ENCODE measurements around the gene KDM4C. TPM values are rescaled to one million over a fixed set of nuclear protein-coding genes. Genes with fewer than 3 reads are reported as not detected.

KDM4C gene
- total and polyA plus RNA-seq, 8 donors: 6.7 to 129 (median 79.9) TPM

DNA sequence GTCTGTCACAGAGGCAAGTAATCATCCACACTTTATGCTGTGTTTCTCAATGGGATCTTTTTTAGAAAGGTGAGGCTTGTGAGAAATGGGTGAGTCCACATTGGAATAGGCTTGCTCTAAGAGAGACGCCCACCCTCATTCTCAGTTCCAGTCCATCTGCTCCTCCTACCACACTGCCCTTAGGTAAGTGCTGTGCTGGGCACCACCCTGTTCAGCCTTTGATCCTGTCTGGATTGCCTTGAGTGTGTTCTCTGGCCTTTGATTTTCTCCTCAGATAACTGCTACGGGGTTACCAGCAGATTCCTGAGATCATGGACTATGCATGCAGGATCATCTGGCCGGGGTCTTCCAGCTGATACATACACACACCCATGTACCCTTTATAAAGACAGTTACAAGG is 328.6 kb downstream of the KDM4C start:
- WGBS, 5 donors: 90 to 100% (median 98%) methylated on average over 3 of the region's 3 CpGs

DNA sequence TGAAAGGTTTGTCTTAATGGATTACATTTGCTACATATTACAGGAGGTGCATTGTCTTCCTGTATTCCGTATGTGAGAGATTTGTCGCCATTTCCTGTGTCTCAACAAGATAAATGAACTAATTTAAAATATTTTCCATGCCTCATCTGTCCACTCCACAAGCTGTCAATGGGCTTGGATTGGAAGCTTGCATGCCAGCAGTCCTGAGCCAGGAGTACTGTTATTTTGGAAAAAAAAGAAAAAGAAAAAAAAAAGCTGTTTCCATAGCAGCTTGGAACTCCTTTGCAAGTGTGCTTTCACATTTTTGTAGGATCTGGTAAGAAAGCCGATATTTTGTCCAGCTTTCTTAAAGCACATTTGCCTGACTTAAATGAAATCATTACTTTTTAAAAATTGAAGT is 330.8 kb downstream of the KDM4C start:
- peak in 1 of 2 donors; percentile 28 for DNase-seq
- 81 to 93% (median 87%) methylated on average over 3 of the region's 3 CpGs for WGBS, 5 donors
- Histone ChIP-seq H3K27me3 (no peaks in the 10 kb centered on the region), H3K27ac (no peak overlapping the region), H3K36me3 (peaks cover 7 to 22% (median 13%) of the 10 kb centered on the region in 4 donors), H3K4me1 (peaks cover 0 to 8% (median 0%) of the 10 kb centered on the region in 4 donors), H3K9me3 (no peaks in the 10 kb centered on the region), H3K4me3 (no peak overlapping the region)
- TF ChIP-seq POLR2AphosphoS5 (IDR thresholded peaks at IDR 0.05): no peak
- TF ChIP-seq EP300 (IDR thresholded peaks at IDR 0.05): no peak
- no peak for TF ChIP-seq POLR2A (IDR thresholded peaks at IDR 0.05)
- TF ChIP-seq, protein P1, sequence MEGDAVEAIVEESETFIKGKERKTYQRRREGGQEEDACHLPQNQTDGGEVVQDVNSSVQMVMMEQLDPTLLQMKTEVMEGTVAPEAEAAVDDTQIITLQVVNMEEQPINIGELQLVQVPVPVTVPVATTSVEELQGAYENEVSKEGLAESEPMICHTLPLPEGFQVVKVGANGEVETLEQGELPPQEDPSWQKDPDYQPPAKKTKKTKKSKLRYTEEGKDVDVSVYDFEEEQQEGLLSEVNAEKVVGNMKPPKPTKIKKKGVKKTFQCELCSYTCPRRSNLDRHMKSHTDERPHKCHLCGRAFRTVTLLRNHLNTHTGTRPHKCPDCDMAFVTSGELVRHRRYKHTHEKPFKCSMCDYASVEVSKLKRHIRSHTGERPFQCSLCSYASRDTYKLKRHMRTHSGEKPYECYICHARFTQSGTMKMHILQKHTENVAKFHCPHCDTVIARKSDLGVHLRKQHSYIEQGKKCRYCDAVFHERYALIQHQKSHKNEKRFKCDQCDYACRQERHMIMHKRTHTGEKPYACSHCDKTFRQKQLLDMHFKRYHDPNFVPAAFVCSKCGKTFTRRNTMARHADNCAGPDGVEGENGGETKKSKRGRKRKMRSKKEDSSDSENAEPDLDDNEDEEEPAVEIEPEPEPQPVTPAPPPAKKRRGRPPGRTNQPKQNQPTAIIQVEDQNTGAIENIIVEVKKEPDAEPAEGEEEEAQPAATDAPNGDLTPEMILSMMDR (IDR thresholded peaks at IDR 0.05): no peak
- intact Hi-C loops (cut with DNase I; ENCODE audit: low total_unique reads): no loop called here

More for the DNA sequence above, 328.6 kb downstream of the KDM4C start:
- Histone ChIP-seq H3K4me1 (peaks cover 0 to 12% (median under 1%) of the 10 kb centered on the region in 4 donors), H3K27ac (no peak overlapping the region), H3K27me3 (no peaks in the 10 kb centered on the region), H3K36me3 (peaks cover 7 to 22% (median 16%) of the 10 kb centered on the region in 4 donors), H3K4me3 (no peak overlapping the region), H3K9me3 (no peaks in the 10 kb centered on the region)
- no peak for DNase-seq
- intact Hi-C loops (cut with DNase I; ENCODE audit: low total_unique reads): no loop called here
- TF ChIP-seq POLR2A (IDR thresholded peaks at IDR 0.05) (no peak), POLR2AphosphoS5 (IDR thresholded peaks at IDR 0.05) (no peak), EP300 (IDR thresholded peaks at IDR 0.05) (no peak)
- TF ChIP-seq, protein P1 (IDR thresholded peaks at IDR 0.05): no peak

DNA sequence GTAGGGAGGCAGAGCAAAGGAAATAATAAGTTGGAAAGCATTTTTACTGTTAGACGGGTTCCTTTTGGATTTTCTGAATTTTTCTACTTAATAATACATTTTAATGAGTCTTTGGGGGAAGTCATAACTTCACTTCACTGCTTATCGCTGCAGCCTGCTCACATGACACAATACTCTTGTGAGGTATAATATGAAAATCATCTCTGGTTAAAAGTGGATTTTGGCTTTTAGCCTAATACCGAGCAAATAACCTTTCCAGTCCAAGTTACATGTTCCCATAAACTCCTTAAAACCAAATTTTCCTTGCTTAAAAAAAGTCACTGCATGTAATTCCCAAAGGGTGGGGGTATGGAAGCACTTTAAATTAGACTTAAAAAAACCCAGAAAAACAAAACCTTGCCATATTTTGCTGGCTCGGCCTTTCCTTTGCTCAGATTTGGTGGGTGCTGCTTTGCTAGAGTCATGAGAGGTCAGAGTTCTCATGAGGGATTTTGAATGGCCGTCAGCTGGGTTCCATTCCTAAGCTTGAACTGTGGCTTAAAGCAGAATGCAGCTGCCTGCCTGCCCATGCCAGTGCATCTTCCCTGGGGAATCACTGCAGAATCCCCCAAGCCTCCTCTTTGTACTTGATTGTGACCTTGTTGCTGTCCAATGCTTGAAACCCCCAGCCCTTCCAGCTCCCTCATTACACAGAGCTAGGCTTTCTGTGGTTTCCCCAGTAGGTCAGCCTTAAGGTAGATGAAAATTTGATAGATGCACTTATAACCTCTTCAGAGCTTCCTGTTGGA is 331.8 kb downstream of the KDM4C start:
- Histone ChIP-seq H3K27me3 (no peaks in the 10 kb centered on the region), H3K4me1 (peaks cover 0 to 8% (median 0%) of the 10 kb centered on the region in 4 donors), H3K36me3 (peaks cover 7 to 22% (median 11%) of the 10 kb centered on the region in 4 donors), H3K27ac (no peak overlapping the region), H3K9me3 (no peaks in the 10 kb centered on the region), H3K4me3 (no peak overlapping the region)
- 77 to 90% (median 85%) methylated on average over 5 of the region's 5 CpGs for WGBS, 5 donors
- intact Hi-C loops (cut with DNase I; ENCODE audit: low total_unique reads): no loop called here
- DNase-seq: no peak
- no peak for TF ChIP-seq EP300 (IDR thresholded peaks at IDR 0.05)
- TF ChIP-seq POLR2A (IDR thresholded peaks at IDR 0.05): no peak

DNA sequence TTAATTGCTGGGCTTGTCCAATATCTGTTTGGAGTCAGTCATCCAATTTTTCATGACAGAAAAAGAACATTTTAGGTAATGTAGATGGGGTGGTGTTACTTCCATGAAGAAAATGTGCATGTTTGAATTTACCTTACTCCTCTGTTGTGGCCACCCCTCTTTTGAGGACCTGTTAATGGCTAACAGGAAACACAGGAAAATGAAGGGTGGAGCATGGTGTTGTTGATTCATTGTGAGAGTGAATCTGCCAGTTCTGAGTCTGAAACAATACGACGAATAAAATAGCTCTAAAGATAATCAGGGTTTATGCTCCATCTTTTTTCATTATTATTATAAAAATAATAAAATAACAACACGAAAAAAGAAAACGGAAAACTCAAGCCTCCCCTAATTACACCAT is 335.3 kb downstream of the KDM4C start:
- H3K27me3 ChIP-seq: no peaks in the 10 kb centered on the region
- no peak overlapping the region for H3K4me3 ChIP-seq
- H3K27ac ChIP-seq: no peak overlapping the region
- peaks cover 0 to 13% (median 4%) of the 10 kb centered on the region in 4 donors for H3K4me1 ChIP-seq
- no peak for TF ChIP-seq POLR2A (IDR thresholded peaks at IDR 0.05)
- no peak for TF ChIP-seq POLR2AphosphoS5 (IDR thresholded peaks at IDR 0.05)
- TF ChIP-seq EP300 (IDR thresholded peaks at IDR 0.05): no peak
- TF ChIP-seq, protein P1 (IDR thresholded peaks at IDR 0.05): no peak
- no peaks in the 10 kb centered on the region for H3K9me3 ChIP-seq
- DNase-seq: no peak
- intact Hi-C loops (cut with DNase I; ENCODE audit: low total_unique reads): no loop called here
- 85 to 94% (median 89%) methylated on average over 4 of the region's 4 CpGs for WGBS, 5 donors
- H3K36me3 ChIP-seq: peaks cover 0 to 11% (median 0%) of the 10 kb centered on the region in 4 donors

DNA sequence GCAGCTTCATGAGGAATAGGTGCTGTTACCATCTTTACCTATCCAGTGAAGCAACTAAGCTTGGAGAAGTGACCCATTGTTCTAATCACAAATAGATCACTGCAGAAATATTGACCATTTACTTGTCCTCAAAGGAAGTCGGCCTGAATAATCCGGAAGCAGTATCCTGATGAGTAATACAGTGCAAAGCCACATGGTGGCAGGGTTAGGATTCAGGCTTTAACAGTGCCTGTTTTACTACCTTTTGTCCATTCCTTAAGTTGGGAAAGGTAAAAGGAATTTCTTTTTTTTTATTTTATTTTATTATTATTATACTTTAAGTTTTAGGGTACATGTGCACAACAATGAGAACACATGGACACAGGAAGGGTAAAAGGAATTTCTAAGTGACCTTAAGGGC is 336.3 kb downstream of the KDM4C start:
- Histone ChIP-seq H3K27me3 (no peaks in the 10 kb centered on the region), H3K27ac (no peak overlapping the region), H3K36me3 (peaks cover 0 to 11% (median 0%) of the 10 kb centered on the region in 4 donors), H3K4me1 (peaks cover 0 to 13% (median 6%) of the 10 kb centered on the region in 4 donors), H3K9me3 (peaks cover 0 to under 1% (median 0%) of the 10 kb centered on the region in 4 donors), H3K4me3 (no peak overlapping the region)
- intact Hi-C loops (cut with DNase I; ENCODE audit: low total_unique reads): no loop called here
- DNase-seq: peak in 1 of 2 donors; percentile 38
- WGBS, 5 donors: 74 to 88% (median 84%) methylated on average over 2 of the region's 2 CpGs
- no peak for TF ChIP-seq EP300 (IDR thresholded peaks at IDR 0.05)
- TF ChIP-seq POLR2AphosphoS5 (IDR thresholded peaks at IDR 0.05): no peak
- no peak for TF ChIP-seq POLR2A (IDR thresholded peaks at IDR 0.05)
- TF ChIP-seq, protein P1 (IDR thresholded peaks at IDR 0.05): peak in 2 of 7 experiments; percentile 9 to 15
